ENCODE results near the gene SLC51B.

The SLC51B gene

GRCh38 chr15:65101891-65102708 lies 56.9 kb downstream of the SLC51B start:
- no peak for DNase-seq

DNA sequence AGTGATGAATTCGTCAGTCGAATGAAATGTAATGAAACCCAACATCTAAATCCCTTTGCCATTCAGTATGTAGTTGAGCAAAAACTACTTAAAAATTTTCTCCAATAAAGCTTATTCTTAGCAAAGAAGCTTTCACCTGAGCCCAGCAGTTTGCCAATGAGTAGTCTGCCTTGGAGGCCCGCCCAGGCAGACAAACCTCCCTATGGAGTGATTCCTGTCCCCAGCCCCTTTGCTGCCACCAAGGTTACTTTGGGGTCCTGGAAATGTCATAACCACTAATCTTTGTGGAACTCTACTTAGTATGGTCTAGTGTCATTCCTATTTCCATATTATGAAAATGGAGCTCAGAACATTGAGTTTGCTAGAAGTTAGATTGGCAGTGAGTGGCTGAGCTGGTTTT lies 57.7 kb downstream of the SLC51B start:
- DNase-seq, result no peak

All from cerebellar nuclear complex (tissue), 1 donor.